HG03521 (cell line): Measurements from ENCODE around the gene TGM5.
"Not testable (repeated sequence)": the region's sequence is repeated elsewhere in the genome, so short reads cannot be mapped to it uniquely, and the experiment has no call there.

ENCODE experiments used
- ATAC-seq: cut with Tn5 transposase; IDR thresholded peaks from one replicate; pipeline ENCODE4 v1.9.1; 2021; ENCODE audit warnings: mild to moderate bottlenecking, moderate library complexity; ENCODE audit not compliant: unreplicated experiment

The TGM5 gene

GRCh38 chr15:43276563-43277200 is 10.0 kb upstream of the TGM5 start:
- no peak for ATAC-seq

GRCh38 chr15:43275740-43276562 is 9.2 kb upstream of the TGM5 start:
- no peak for ATAC-seq

- ATAC-seq = no peak
These were observed 7.4 kb upstream of the TGM5 start for GRCh38 chr15:43274136-43274535.

GRCh38 chr15:43273243-43273642 is 6.5 kb upstream of the TGM5 start:
- ATAC-seq = no peak

- ATAC-seq = not testable (repeated sequence)
These were observed 5.2 kb upstream of the TGM5 start for GRCh38 chr15:43271908-43272307.

- ATAC-seq = no peak
These were observed 4.1 kb upstream of the TGM5 start for GRCh38 chr15:43270676-43271306.

- ATAC-seq = no peak
These were observed 3.5 kb upstream of the TGM5 start for GRCh38 chr15:43270113-43270665.

GRCh38 chr15:43268111-43269105 is 1.7 kb upstream of the TGM5 start:
- no peak for ATAC-seq

GRCh38 chr15:43267439-43267838 is 711 bp upstream of the TGM5 start:
- no peak for ATAC-seq

GRCh38 chr15:43266386-43266785 is 342 bp downstream of the TGM5 start:
- no peak for ATAC-seq

- ATAC-seq = no peak
These were observed 6.6 kb downstream of the TGM5 start for GRCh38 chr15:43260011-43260615.

GRCh38 chr15:43258781-43259180 is 7.9 kb downstream of the TGM5 start:
- no peak for ATAC-seq

GRCh38 chr15:43256341-43256740 is 10.4 kb downstream of the TGM5 start:
- no peak for ATAC-seq

GRCh38 chr15:43255376-43255775 is 11.4 kb downstream of the TGM5 start:
- ATAC-seq = no peak

GRCh38 chr15:43253431-43254403 is 13.0 kb downstream of the TGM5 start:
- ATAC-seq = no peak

GRCh38 chr15:43251871-43252250 is 14.9 kb downstream of the TGM5 start:
- no peak for ATAC-seq

GRCh38 chr15:43251185-43251870 is 15.4 kb downstream of the TGM5 start:
- no peak for ATAC-seq

GRCh38 chr15:43250785-43251184 is 15.9 kb downstream of the TGM5 start:
- ATAC-seq = no peak
